ENCODE data around the gene SELENOW.
A peak's percentile ranks its signal among the peaks of the same experiment; 100 is the strongest.
"Not testable (repeated sequence)": the region's sequence is repeated elsewhere in the genome, so short reads cannot be mapped to it uniquely, and the experiment has no call there.

Gene SELENOW

GRCh38 chr19:47786566-47786965 lies 8.1 kb downstream of the SELENOW start:
- no peak for DNase-seq

GRCh38 chr19:47787307-47787706 lies 8.8 kb downstream of the SELENOW start:
- DNase-seq, result not testable (repeated sequence)

GRCh38 chr19:47789811-47790210 lies 11.3 kb downstream of the SELENOW start:
- not testable (repeated sequence) for DNase-seq

- DNase-seq, result peak; percentile 95
Observed at GRCh38 chr19:47790398-47790814, 11.9 kb downstream of the SELENOW start.

GRCh38 chr19:47792616-47793015 lies 14.1 kb downstream of the SELENOW start:
- no peak for DNase-seq

GRCh38 chr19:47794526-47794925 lies 16.0 kb downstream of the SELENOW start:
- DNase-seq, result no peak

- DNase-seq, result no peak
Observed at GRCh38 chr19:47796785-47797184, 18.3 kb downstream of the SELENOW start.

GRCh38 chr19:47797996-47798903 lies 19.7 kb downstream of the SELENOW start:
- DNase-seq, result no peak

- no peak for DNase-seq
Observed at GRCh38 chr19:47798904-47799266, 20.4 kb downstream of the SELENOW start.

- DNase-seq, result no peak
Observed at GRCh38 chr19:47801270-47801669, 22.8 kb downstream of the SELENOW start.

GRCh38 chr19:47802521-47803043 lies 24.1 kb downstream of the SELENOW start:
- DNase-seq, result no peak

GRCh38 chr19:47803148-47803547 lies 24.6 kb downstream of the SELENOW start:
- DNase-seq, result not testable (repeated sequence)

GRCh38 chr19:47803671-47804070 lies 25.2 kb downstream of the SELENOW start:
- DNase-seq, result not testable (repeated sequence)

GRCh38 chr19:47804451-47804850 lies 25.9 kb downstream of the SELENOW start, which contains the start of gene TPRX1:
Gene TPRX1 (minus strand): TSS chr19:47804551. CDS start chr19:47804539, 12 bp downstream.
- not testable (repeated sequence) for DNase-seq

- no peak for DNase-seq
Observed at GRCh38 chr19:47805313-47805712, 26.8 kb downstream of the SELENOW start.

- no peak for DNase-seq
Observed at GRCh38 chr19:47806435-47806834, 27.9 kb downstream of the SELENOW start.

GRCh38 chr19:47813304-47813994 lies 34.9 kb downstream of the SELENOW start:
- DNase-seq, result peak; percentile 85 to 88

GRCh38 chr19:47813995-47814328 lies 35.5 kb downstream of the SELENOW start:
- DNase-seq, result no peak

GRCh38 chr19:47816270-47816669 lies 37.8 kb downstream of the SELENOW start:
- not testable (repeated sequence) for DNase-seq

GRCh38 chr19:47818221-47818620 lies 39.7 kb downstream of the SELENOW start:
- not testable (repeated sequence) for DNase-seq

- no peak for DNase-seq
Observed at GRCh38 chr19:47819858-47820257, 41.4 kb downstream of the SELENOW start.

- no peak for DNase-seq
Observed at GRCh38 chr19:47820410-47820809, 41.9 kb downstream of the SELENOW start.

- DNase-seq, result no peak
Observed at GRCh38 chr19:47821460-47822020, 43.0 kb downstream of the SELENOW start, which contains the start of gene CRX. Gene CRX (plus strand): TSS chr19:47821937. CDS start chr19:47834444, 12,507 bp downstream.

Measured in stimulated activated CD4-positive, alpha-beta T cell treated with anti-CD3 and anti-CD28 coated beads, Interleukin-2, amount 100 ng/mL, for 24 hours (primary cell).